H1 (cell line): ENCODE measurements around the gene UGT1A1. TPM values are rescaled to one million over a fixed set of nuclear protein-coding genes. Genes with fewer than 3 reads are reported as not detected.

Experiments
- CTCF ChIA-PET: fragments of 300-600 bp; sonication (Branson Sonifier 250); formaldehyde crosslinking; loops from one replicate; lab custom pipeline; 2021; ENCODE audit not compliant: partially characterized antibody; lab: Charles Lee
- POLR2A ChIA-PET: fragments of 300-600 bp; sonication (Branson Sonifier 250); formaldehyde crosslinking; loops from one replicate; lab custom pipeline; 2021; ENCODE audit warnings: inconsistent platforms; ENCODE audit not compliant: partially characterized antibody; lab: Charles Lee
- DNase-seq, 2 experiments: peaks; one replicate each; pipeline versions ENCODE4 v3.0.0 to v3.0.0-alpha.2; 2010 to 2022; ENCODE audit warnings: low spot score in 2 of 2, low read depth in 1 of 2, mixed read lengths in 1 of 2
- FAIRE-seq: peaks from 2 replicates; lab custom pipeline; 2011; peaks lifted over from hg19 to GRCh38; lab: Jason Lieb, UNC
- H2AFZ ChIP-seq: 2 replicates; pipeline ENCODE4 v1.8.1; 2012; ENCODE audit warnings: low read length, inconsistent platforms
- H2AK5ac ChIP-seq: 2 replicates; pipeline ENCODE4 v1.6.1; 2013; ENCODE audit warnings: low read depth, low read length
- H2BK120ac ChIP-seq: replicated peaks from 2 replicates; pipeline ENCODE3; 2013; ENCODE audit warnings: low read depth, low read length, inconsistent platforms
- H2BK12ac ChIP-seq: 2 replicates; pipeline ENCODE4 v1.6.1; 2013; ENCODE audit warnings: low read depth, low read length
- H2BK15ac ChIP-seq: 2 replicates; pipeline ENCODE4 v1.6.1; 2013; ENCODE audit warnings: low read length
- H2BK20ac ChIP-seq: 2 replicates; pipeline ENCODE4 v1.6.1; 2013; ENCODE audit warnings: low read length
- H2BK5ac ChIP-seq: 2 replicates; pipeline ENCODE4 v1.6.1; 2013; ENCODE audit warnings: low read depth, low read length
- H3K14ac ChIP-seq: 2 replicates; pipeline ENCODE4 v1.6.1; 2013; ENCODE audit warnings: inconsistent platforms; ENCODE audit not compliant: insufficient read length
- H3K18ac ChIP-seq: 2 replicates; pipeline ENCODE4 v1.6.1; 2013; ENCODE audit warnings: low read length; ENCODE audit errors: extremely low read depth
- H3K23ac ChIP-seq: 2 replicates; pipeline ENCODE4 v1.6.1; 2013; ENCODE audit warnings: inconsistent platforms; ENCODE audit not compliant: insufficient read length
- H3K23me2 ChIP-seq: 2 replicates; pipeline ENCODE4 v1.6.1; 2013; ENCODE audit warnings: low read depth, low read length
- H3K27ac ChIP-seq: 2 replicates; pipeline ENCODE4 v1.6.1; 2011; ENCODE audit warnings: low read depth, low read length, inconsistent platforms
- H3K27me3 ChIP-seq, 4 experiments: replicated peaks in 1 of 4; 1 replicate in 1 of 4; 2 replicates in 3 of 4; pipeline versions ENCODE4 v1.6.1 to v1.8.1; 2011 to 2013; ENCODE audit warnings: low read length in 3 of 4, mild to moderate bottlenecking in 3 of 4, inconsistent platforms in 2 of 4, mixed read lengths in 2 of 4, moderate library complexity in 1 of 4; ENCODE audit not compliant: control insufficient read depth in 3 of 4, insufficient read depth in 3 of 4; ENCODE audit errors: extremely low read depth in 1 of 4
- H3K36me3 ChIP-seq, 4 experiments: 2 replicates each; pipeline versions ENCODE4 v1.6.1 to v1.8.1; 2011 to 2013; ENCODE audit warnings: mild to moderate bottlenecking in 4 of 4, low read length in 3 of 4, moderate library complexity in 2 of 4, control low read depth in 1 of 4, inconsistent platforms in 1 of 4; ENCODE audit not compliant: insufficient read depth in 4 of 4, control insufficient read depth in 2 of 4
- H3K4ac ChIP-seq: replicated peaks from 2 replicates; pipeline ENCODE3; 2013; ENCODE audit warnings: low read length, low read depth, mixed read lengths, inconsistent platforms; ENCODE audit not compliant: insufficient read length
- H3K4me1 ChIP-seq, 4 experiments: replicated peaks in 1 of 4; 1 replicate in 1 of 4; 2 replicates in 3 of 4; pipeline versions ENCODE4 v1.6.1 to v1.8.1; 2011 to 2013; ENCODE audit warnings: low read length in 3 of 4, inconsistent platforms in 2 of 4, mixed read lengths in 1 of 4; ENCODE audit not compliant: insufficient read depth in 4 of 4, control insufficient read depth in 3 of 4
- H3K4me2 ChIP-seq, 2 experiments: 2 replicates each; pipeline versions ENCODE4 v1.6.1 to v1.8.1; 2011 to 2013; ENCODE audit warnings: low read depth in 2 of 2, low read length in 2 of 2, control low read depth in 1 of 2, inconsistent platforms in 1 of 2, mild to moderate bottlenecking in 1 of 2; ENCODE audit not compliant: insufficient read depth in 1 of 2
- H3K4me3 ChIP-seq, 4 experiments: fragments of 200-600, 300-600 bp in 1 of 4; sonication (generic), shearing (Covaris generic), sonication (Bioruptor Twin) in 1 of 4; 2 replicates each; pipeline versions ENCODE4 v1.5.1 to v1.8.1; 2011 to 2016; ENCODE audit warnings: low read length in 4 of 4, low read depth in 3 of 4, control low read depth in 2 of 4, inconsistent platforms in 2 of 4, mild to moderate bottlenecking in 2 of 4, mixed read lengths in 1 of 4, moderate library complexity in 1 of 4; ENCODE audit not compliant: insufficient read depth in 2 of 4; ENCODE audit errors: extremely low read depth in 1 of 4
- H3K56ac ChIP-seq: replicated peaks from 2 replicates; pipeline ENCODE3; 2013; ENCODE audit warnings: low read depth, mild to moderate bottlenecking, mixed read lengths, low read length, inconsistent platforms; ENCODE audit not compliant: insufficient read length
- H3K79me1 ChIP-seq: 2 replicates; pipeline ENCODE4 v1.6.1; 2013; ENCODE audit warnings: low read depth, low read length, control low read depth
- H3K79me2 ChIP-seq, 2 experiments: 2 replicates each; pipeline versions ENCODE4 v1.6.1 to v1.8.1; 2012 to 2013; ENCODE audit warnings: low read length in 2 of 2, mild to moderate bottlenecking in 2 of 2, inconsistent platforms in 1 of 2; ENCODE audit not compliant: insufficient read depth in 2 of 2, control insufficient read depth in 1 of 2
- H3K9ac ChIP-seq, 4 experiments: replicated peaks in 1 of 4; 1 replicate in 1 of 4; 2 replicates in 3 of 4; pipeline versions ENCODE4 v1.6.1 to v1.8.1; 2011 to 2013; ENCODE audit warnings: low read depth in 3 of 4, low read length in 3 of 4, control low read depth in 2 of 4, mild to moderate bottlenecking in 2 of 4, moderate library complexity in 2 of 4, inconsistent platforms in 1 of 4; ENCODE audit errors: extremely low read depth in 1 of 4
- H3K9me3 ChIP-seq, 2 experiments: 2 replicates each; pipeline versions ENCODE4 v1.6.1 to v1.8.1; 2012 to 2013; ENCODE audit warnings: mild to moderate bottlenecking in 2 of 2, moderate library complexity in 2 of 2, control low read depth in 1 of 2, inconsistent platforms in 1 of 2, low read depth in 1 of 2, low read length in 1 of 2, mixed read lengths in 1 of 2; ENCODE audit not compliant: insufficient read depth in 2 of 2
- H4K20me1 ChIP-seq, 2 experiments: replicated peaks in 1 of 2; 2 replicates each; pipeline versions ENCODE3 to v1.8.1; 2011 to 2013; ENCODE audit warnings: inconsistent platforms in 2 of 2, low read length in 2 of 2, mild to moderate bottlenecking in 1 of 2; ENCODE audit not compliant: insufficient read depth in 2 of 2, control insufficient read depth in 1 of 2
- H4K5ac ChIP-seq: 2 replicates; pipeline ENCODE4 v1.6.1; 2013; ENCODE audit warnings: low read length, low read depth, mixed read lengths, inconsistent platforms; ENCODE audit not compliant: insufficient read length
- H4K8ac ChIP-seq: 2 replicates; pipeline ENCODE4 v1.8.0; 2013; ENCODE audit warnings: mild to moderate bottlenecking, moderate library complexity, low read length, inconsistent platforms; ENCODE audit not compliant: insufficient read depth; ENCODE audit errors: extremely low read depth
- H4K91ac ChIP-seq: replicated peaks from 2 replicates; pipeline ENCODE3; 2013; ENCODE audit warnings: low read length, mixed read lengths, inconsistent platforms; ENCODE audit not compliant: insufficient read length
- RFX5 ChIP-seq: IDR thresholded peaks from 2 replicates; pipeline ENCODE4 v1.6.1; 2011; ENCODE audit warnings: low read depth, low read length, improper control_type of control experiment, borderline replicate concordance
- TCF12 ChIP-seq: IDR thresholded peaks from 2 replicates; pipeline ENCODE4 v1.6.1; 2011; ENCODE audit warnings: low read depth, mild to moderate bottlenecking, low read length
- YY1 ChIP-seq: IDR thresholded peaks from 2 replicates; pipeline ENCODE4 v1.6.1; 2011; ENCODE audit warnings: low read depth, mild to moderate bottlenecking, low read length
- WGBS, 2 experiments: shearing (Covaris generic) in 1 of 2; methylation state at CpG; one replicate each; pipeline versions ENCODE4 v1.1.6 to v1.1.7; 2013 to 2015; ENCODE audit warnings: low lambda C conversion rate in 2 of 2, mixed read lengths in 2 of 2, inconsistent platforms in 1 of 2, low coverage in 1 of 2, missing lambda C conversion rate in 1 of 2; ENCODE audit not compliant: insufficient replicate concordance in 2 of 2, insufficient coverage in 1 of 2, insufficient read length in 1 of 2; ENCODE audit errors: extremely low coverage in 1 of 2, missing lambda C conversion rate in 1 of 2; 5-methylcytosine and 5-hydroxymethylcytosine counted together
- polyA plus RNA-seq, 7 experiments: library from polyadenylated mRNA; depleted of rRNA in 3 of 7; stranded (reverse) in 5 of 7; unstranded in 2 of 7; fragments of >200 nt in 5 of 7; fragments of 200-250 nt in 2 of 7; gene quantifications; 1 replicate in 5 of 7; 2 replicates in 1 of 7; 4 replicates in 1 of 7; pipeline versions ENCODE4 v1.2.1 to v1.2.3, GENCODE V29; 2011 to 2013; ENCODE audit warnings: missing spikeins in 2 of 7, mixed read lengths in 2 of 7
- total RNA-seq: library from RNA; stranded (reverse); fragmentation: NEBNext Ultra II Directional; extraction: Animal tissue kit (Norgen Biotek cat#: 25700); gene quantifications from 2 replicates; pipeline ENCODE4 v1.2.1, GENCODE V29; 2021

UGT1A1 gene
- total and polyA plus RNA-seq, 2 of the 8 experiments (the other 6 are each of a cell fraction or from before 2014, with no cell fraction given): not detected

GRCh38 chr2:233768076-233768475 is 8.0 kb downstream of the UGT1A1 start:
- Histone ChIP-seq H3K23me2 (peaks cover 2% of the 10 kb centered on the region; the same call in 1 of the 2 replicates), H3K4me1 (no peaks in the 10 kb centered on the region; a peak in 1 of 7 replicates), H3K4me2 (no peak overlapping the region), H3K18ac (no peak overlapping the region), H4K91ac (no peak overlapping the region), H3K27me3 (no peaks in the 10 kb centered on the region), H3K36me3 (no peaks in the 10 kb centered on the region), H2BK15ac (no peak overlapping the region), H3K14ac (no peak overlapping the region), H2BK120ac (no peak overlapping the region), H4K5ac (no peak overlapping the region), H3K4me3 (no peak overlapping the region), H3K23ac (no peak overlapping the region), H3K56ac (no peak overlapping the region), H2BK20ac (no peak overlapping the region), H3K27ac (no peak overlapping the region), H3K79me2 (no peaks in the 10 kb centered on the region), H3K9me3 (peaks cover 3 to 4% of the 10 kb centered on the region in 2 experiments; a peak in 1 of 4 replicates), H4K20me1 (no peaks in the 10 kb centered on the region), H4K8ac (no peak overlapping the region), H2AK5ac (no peak overlapping the region), H3K9ac (no peak overlapping the region), H3K4ac (no peak overlapping the region), H2AFZ (no peak overlapping the region), H2BK12ac (no peak overlapping the region), H2BK5ac (no peak overlapping the region), H3K79me1 (no peaks in the 10 kb centered on the region)
- CTCF ChIA-PET: no interaction called here
- TF ChIP-seq TCF12 (no peak), RFX5 (no peak), YY1 (no peak)
- FAIRE-seq: peak; percentile 86
- DNase-seq: no peak
- WGBS, 2 experiments: 84% methylated on average over 4 of the region's 4 CpGs; no CpG with 5 or more reads in 1 of the 2 experiments
- POLR2A ChIA-PET: interaction anchor here (1.2 kb wide), 1 partner anchor 10 kb away, joined by 3 read pairs; no protein-coding TSS in a partner anchor
